GM21576 (cell line): Measurements from ENCODE around the gene ASB12.
"Not testable (repeated sequence)": the region's sequence is repeated elsewhere in the genome, so short reads cannot be mapped to it uniquely, and the experiment has no call there.

Experiments used
- ATAC-seq: cut with Tn5 transposase; IDR thresholded peaks from one replicate; pipeline ENCODE4 v1.9.1; 2021; ENCODE audit warnings: mild to moderate bottlenecking, moderate library complexity; ENCODE audit not compliant: unreplicated experiment

Gene ASB12

DNA sequence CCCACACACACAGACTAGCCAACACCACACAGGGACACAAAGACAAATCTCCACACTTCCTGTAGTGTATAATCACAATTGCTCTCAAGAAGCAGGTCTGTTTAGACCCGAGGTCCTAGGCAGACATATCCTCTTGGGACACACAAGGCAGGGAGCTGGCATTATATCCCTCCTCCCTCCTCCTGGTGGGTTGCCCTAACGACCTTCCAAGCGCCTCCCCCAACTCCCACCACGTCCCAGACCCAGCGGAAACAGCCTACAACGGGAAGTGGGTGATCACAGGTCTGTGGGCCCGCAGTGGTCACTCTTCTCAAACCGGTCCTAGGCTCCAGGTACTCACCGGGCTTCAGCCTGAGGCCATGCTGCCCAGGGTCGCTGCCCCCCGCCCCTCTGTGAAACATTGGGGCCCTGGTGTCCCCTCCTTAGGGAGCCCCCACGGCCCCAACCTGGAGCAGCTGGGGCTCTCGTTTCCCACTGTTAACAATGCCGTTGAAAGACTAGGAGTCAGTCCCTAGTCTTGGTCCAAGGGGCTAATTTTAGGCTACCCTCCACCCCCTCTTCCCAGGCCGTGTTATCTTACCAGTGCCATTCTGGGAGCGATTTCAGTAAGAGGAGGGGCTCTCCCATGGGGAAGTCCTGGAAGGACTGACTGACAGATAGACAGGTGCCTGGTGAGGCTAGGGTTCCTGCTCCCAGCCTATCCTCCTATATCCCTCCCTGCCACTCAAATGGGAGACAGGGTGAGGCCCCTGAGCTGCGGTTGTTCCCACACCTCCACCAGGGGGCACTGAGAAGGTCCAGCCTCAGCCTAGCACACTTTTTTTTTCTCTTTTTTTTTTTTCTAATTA lies at the start of gene ASB12:
TSS of gene ASB12 (minus strand) at position 485 of the 848 bp plus-strand sequence. CDS start 4,957 bp downstream, outside the sequence.
- no peak for ATAC-seq

- no peak for ATAC-seq
Measured at GRCh38 chrX:64265265-64265664, 34.9 kb upstream of the ASB12 start.

GRCh38 chrX:64229154-64229553 lies 1.3 kb downstream of the ASB12 start:
- no peak for ATAC-seq

DNA sequence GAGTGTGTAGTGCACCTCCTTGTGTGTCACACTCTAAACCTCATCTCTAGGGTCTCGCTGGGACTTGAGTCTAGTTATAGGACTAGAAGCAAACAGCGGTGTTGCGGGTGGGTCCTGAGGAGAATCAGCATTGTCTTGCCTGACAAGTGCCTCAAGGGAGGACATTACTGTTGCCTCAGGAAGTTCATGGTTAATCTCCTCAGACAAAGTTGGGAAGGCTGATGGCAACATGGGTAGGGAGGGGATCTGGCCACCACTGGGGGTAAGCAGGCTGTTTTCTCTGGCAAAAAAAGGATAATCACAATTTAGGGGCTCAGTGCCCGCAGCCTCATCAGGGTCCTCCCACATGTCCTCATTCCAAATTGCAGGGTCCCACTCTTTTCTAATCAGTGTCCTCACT lies 12.4 kb downstream of the ASB12 start:
- ATAC-seq, result no peak

DNA sequence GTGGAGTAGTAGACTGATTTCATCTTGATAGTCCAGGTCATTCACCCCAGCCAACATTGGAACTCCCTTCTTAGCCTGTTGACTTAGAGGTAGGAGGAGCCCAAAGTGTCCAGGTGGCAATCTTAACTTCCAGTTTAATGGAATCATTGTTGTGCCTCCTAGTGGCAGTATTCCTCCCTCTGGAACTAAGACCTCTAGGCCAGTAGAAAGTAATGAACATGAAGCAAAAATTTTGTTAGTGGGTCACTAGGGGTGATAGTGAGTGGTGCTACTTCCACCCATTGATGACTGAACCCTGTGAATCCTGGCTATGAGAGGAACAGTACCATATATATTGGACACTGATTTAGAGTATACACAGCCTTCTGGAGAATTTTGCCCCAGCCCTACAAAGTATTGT lies 16.4 kb downstream of the ASB12 start:
- not testable (repeated sequence) for ATAC-seq

- ATAC-seq, result no peak
Measured at GRCh38 chrX:64206556-64207162, 23.7 kb downstream of the ASB12 start.

DNA sequence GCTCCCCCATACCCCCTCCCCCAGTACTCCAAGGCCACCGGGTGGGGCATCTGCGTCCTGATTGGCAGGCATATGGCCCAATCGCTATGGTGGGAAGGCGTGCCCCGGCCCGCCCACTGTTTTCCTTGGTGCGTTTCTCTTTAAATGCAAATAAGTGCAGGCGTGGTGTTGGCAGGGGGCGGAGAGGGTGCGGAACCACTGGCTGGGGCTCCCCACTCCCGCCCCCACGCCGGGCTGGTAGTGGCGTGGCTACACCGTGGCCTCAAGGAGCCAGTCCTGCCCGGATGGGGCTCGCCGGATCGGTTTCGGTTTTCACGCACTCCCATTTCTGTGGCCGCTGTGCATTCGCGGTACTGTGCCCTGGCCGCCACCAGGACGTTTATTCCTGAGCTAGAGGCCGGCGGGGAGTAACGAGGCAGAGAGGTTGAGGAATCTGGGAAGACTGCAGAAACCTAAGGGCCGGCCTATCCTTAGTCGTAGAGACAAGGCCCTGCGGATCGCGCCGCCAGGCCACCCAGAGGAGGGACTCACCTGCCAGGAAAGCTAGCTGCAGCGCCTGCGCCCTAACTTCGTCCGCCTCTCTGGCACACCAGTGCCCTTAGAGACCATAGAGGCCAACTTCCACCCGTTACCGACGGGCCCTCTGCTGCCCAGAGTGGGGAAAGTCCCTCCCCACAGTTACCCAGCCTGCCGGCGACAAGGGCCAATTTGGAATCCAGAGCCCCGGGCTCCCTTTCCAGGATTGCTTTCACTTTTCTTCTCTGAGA lies 24.5 kb downstream of the ASB12 start:
- ATAC-seq, result peak; percentile 92

- peak; percentile 30 for ATAC-seq
Measured at GRCh38 chrX:64205441-64205734, 25.0 kb downstream of the ASB12 start, which contains the start of gene AMER1. Gene AMER1, minus strand, starts transcription at chrX:64205708. Its CDS starts 12,422 bp downstream, at chrX:64193286.

- ATAC-seq, result peak; percentile 5
Measured at GRCh38 chrX:64204701-64205440, 25.5 kb downstream of the ASB12 start.

- ATAC-seq, result no peak
Measured at GRCh38 chrX:64204252-64204651, 26.2 kb downstream of the ASB12 start.

DNA sequence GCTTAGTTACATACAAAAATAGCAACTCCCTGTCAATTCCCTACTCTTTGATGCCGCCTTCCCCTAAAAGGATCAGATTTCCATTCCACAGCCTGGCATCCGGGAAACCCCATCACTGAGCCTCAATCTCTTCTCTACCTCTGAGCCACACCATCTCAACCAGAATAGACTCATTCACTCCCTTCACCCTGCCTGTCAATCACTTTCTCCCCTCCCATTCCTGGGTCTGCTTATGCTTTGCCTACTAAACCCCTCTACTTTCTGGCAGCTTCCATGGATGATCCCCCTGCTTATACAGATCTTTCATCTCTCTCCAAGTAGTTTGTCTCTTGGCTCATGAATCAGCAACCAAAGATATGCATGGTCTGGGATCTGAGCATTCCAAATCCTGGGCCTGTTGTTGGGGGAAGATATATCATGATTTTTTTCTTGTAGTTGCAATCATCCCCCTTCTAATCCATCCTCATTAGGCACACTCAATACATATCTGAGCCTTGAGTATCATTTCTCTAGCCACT lies 27.5 kb downstream of the ASB12 start:
- ATAC-seq, result no peak

GRCh38 chrX:64198036-64198435 lies 32.4 kb downstream of the ASB12 start:
- no peak for ATAC-seq

DNA sequence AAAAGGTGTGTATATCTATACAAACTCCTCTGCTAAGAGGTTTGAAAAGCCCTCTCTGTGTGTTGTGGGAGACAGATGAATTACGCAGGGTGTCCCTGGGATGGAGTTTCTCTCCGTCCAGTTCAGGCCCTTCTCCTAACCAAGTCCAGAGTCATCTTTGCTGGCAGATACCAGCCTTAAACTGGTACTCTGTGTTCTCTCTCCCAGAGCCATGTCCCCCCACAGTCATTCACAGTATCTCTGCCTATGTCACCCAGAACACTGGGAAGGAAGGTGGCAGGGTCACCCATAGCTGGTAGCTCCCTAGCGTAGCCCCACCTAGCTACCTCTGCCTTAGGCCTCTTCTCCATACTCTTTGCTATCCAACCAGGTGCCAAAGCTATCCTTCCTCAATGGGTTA lies 33.8 kb downstream of the ASB12 start:
- no peak for ATAC-seq

GRCh38 chrX:64195862-64196261 lies 34.5 kb downstream of the ASB12 start:
- no peak for ATAC-seq

- no peak for ATAC-seq
Measured at GRCh38 chrX:64192673-64193072, 37.7 kb downstream of the ASB12 start.

GRCh38 chrX:64192040-64192439 lies 38.4 kb downstream of the ASB12 start:
- no peak for ATAC-seq

DNA sequence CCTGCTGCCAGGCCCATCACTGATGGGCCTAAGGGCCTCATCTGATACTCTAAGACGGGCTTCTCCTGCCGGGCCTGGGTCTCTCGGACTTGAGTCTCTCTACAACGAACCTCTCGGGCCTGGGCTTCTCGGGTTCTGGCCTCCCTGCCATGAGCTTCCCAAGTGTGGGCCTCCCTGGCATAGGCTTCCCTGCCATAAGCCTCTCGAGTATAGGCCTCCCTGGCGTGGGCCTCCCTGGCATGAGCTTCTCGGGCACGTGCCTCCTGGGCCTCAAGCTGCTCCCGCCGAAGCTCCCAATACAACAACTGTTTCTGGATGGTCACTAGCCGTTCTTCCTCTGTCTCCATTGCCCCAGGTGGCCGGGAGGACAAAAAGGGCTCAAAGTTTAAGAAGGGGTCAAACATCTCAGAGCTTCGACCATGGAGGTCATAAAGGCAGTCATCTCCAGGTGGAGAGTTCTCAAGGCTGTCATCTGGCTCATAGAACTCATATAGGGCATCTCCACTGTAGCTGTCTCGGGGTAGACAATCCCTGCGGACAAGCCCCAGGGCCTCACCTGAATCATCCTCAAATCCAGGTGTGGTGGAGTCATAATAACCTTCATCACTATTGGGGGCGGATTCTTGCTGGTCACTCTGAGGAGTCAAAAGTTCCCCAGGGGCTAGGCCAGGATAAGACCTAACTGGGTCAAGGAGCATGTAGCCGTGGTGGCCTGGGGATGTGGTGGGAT lies 39.0 kb downstream of the ASB12 start:
- ATAC-seq, result no peak

DNA sequence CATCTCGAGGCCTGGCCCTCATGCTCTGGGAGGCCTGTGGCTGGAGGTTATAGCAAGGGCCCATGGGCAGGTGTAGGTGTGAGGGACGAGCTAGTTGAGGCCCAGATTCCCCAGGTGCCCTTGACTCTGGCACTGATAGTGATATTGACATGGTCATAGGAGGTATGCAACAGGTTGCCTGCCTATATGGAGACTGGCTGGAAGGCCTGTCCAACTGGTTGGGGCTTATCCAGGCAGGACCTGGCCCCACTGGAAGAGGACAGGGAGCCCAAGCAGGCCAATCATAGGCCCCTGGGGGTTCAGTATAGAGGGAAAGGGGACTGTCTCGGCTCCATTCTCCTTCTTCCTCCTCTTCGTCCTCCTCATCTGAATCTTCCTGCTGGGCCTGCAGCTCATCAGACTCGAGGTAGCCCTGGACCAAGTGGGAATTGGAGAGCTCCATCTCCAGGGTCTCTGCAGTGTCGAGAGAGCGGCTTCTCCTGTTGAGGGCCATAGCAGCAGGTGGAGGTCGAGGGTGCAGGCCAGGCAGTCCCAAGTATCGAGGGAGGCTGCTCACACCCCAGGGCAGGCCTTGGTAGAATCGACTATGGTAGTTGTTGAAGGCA lies 40.2 kb downstream of the ASB12 start:
- no peak for ATAC-seq

GRCh38 chrX:64188901-64189300 lies 41.5 kb downstream of the ASB12 start:
- ATAC-seq, result no peak

- ATAC-seq, result no peak
Measured at GRCh38 chrX:64187762-64188150, 42.7 kb downstream of the ASB12 start.
